Memory B cell (primary cell): ENCODE data around the gene PPP1R3F.

Source experiments
- ATAC-seq: fragments of 150-1000 bp; cut with Tn5 transposase; 2 replicates; pipeline ENCODE4 v1.10.0; 2021; ENCODE audit warnings: low read depth, mild to moderate bottlenecking, moderate library complexity
- DNase-seq, 2 donors: peaks; one replicate each; pipeline ENCODE4 v3.0.0; 2022; ENCODE audit warnings: low spot score in 2 of 2
- H3K27ac Mint-ChIP-seq: one replicate; pipeline ENCODE4 v1.8.0; 2022; ENCODE audit warnings: mild to moderate bottlenecking, moderate library complexity, mixed read lengths
- H3K27me3 Mint-ChIP-seq: one replicate; pipeline ENCODE4 v1.8.0; 2022; ENCODE audit warnings: mixed read lengths
- H3K36me3 Mint-ChIP-seq: one replicate; pipeline ENCODE4 v1.8.0; 2022; ENCODE audit warnings: mild to moderate bottlenecking, mixed read lengths
- H3K4me1 Mint-ChIP-seq: one replicate; pipeline ENCODE4 v1.8.0; 2022; ENCODE audit warnings: mixed read lengths
- H3K4me3 Mint-ChIP-seq: one replicate; pipeline ENCODE4 v1.8.0; 2022; ENCODE audit warnings: mild to moderate bottlenecking, moderate library complexity, mixed read lengths
- H3K9me3 Mint-ChIP-seq: one replicate; pipeline ENCODE4 v1.8.0; 2022; ENCODE audit warnings: mixed read lengths

PPP1R3F gene

DNA sequence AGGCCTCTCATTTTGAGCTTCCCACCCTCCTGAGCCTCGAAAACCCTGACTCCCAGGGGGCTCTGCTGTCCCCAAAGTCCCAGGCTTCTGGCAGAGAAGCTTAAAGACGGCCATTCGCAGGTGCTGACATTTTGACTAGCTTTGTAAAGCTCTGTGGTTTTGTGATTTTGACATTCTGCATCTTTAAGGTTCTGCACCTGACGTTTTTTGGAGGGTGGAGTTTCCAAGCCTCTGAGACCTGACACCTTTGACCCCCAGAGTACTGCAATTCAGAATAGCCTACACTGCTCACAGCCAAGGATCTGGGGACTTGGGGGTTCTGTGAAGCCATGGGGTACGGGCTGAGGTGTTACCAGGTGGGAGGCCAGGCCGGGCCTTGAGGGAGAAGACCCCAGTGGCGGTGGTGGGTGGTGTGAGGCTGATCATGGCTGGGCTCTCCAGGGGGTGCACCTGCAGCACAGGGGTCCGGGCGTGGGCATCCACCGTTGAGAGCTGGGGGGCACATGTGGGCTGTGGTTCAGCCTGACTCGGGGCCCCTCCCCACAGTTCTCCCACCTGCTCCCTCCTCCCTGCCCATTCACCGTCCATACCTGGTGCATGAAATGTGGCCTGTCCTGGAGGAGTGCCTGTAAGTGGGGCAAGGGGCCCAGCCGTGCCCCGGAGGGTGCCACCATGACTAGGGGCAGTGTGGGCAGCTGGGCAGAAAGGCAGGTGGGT lies 12.4 kb upstream of the PPP1R3F start:
- no peaks in the 10 kb centered on the region for H3K36me3 Mint-ChIP-seq
- ATAC-seq (no peak), DNase-seq (no peak)
- H3K4me3 Mint-ChIP-seq: no peak overlapping the region
- peaks cover 20% of the 10 kb centered on the region for H3K4me1 Mint-ChIP-seq
- no peaks in the 10 kb centered on the region for H3K9me3 Mint-ChIP-seq
- no peak overlapping the region for H3K27ac Mint-ChIP-seq
- peaks cover 2% of the 10 kb centered on the region for H3K27me3 Mint-ChIP-seq

GRCh38 chrX:49257846-49258748 lies 11.5 kb upstream of the PPP1R3F start:
- H3K36me3 Mint-ChIP-seq: no peaks in the 10 kb centered on the region
- no peaks in the 10 kb centered on the region for H3K9me3 Mint-ChIP-seq
- peaks cover 2% of the 10 kb centered on the region for H3K27me3 Mint-ChIP-seq
- no peak for DNase-seq
- H3K4me3 Mint-ChIP-seq: no peak overlapping the region
- H3K4me1 Mint-ChIP-seq: peaks cover 16% of the 10 kb centered on the region
- no peak overlapping the region for H3K27ac Mint-ChIP-seq
- ATAC-seq: peak; percentile 45

- H3K27ac Mint-ChIP-seq: no peak overlapping the region
Measured at GRCh38 chrX:49258749-49259124, 10.9 kb upstream of the PPP1R3F start.

DNA sequence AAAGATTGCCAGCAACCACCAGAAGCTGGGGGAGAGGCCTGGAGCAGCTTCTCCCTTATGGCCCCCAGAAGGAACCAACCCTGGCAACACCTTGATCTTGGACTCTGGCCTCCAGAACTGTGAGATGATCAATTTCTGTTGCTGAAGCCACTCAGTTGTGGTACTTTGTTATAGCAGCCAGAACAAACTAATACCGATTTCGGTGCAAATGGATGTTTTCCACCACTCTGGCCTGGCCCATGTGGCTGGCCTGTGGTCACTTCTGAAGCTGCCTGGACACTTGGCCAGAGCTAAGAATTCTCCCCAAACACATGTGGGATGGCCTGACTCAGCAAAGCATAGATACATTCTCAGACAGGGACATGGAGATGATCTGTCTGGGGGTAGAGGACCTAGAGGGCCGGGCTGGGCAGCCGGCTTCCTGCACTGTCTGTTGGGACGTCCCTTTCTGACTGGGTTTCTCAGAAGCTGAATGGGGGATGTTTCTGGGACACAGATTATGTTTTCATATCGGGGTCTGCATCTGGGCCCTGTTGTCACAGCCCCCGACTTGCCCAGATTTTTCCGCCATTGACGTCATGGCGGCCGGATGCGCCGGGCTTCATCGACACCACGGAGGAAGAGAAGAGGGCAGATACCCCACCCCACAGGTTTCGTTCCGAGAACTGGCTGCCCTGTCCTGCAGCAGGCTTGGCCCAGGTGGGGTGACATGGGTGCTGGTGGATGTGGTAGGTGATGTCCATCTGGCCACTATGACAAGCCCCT lies 9.2 kb upstream of the PPP1R3F start:
- Mint-ChIP-seq H3K27ac (no peak overlapping the region), H3K9me3 (no peaks in the 10 kb centered on the region), H3K4me1 (peaks cover 14% of the 10 kb centered on the region)

More at GRCh38 chrX:49258749-49259124, 10.9 kb upstream of the PPP1R3F start:
- Mint-ChIP-seq H3K4me1 (peaks cover 14% of the 10 kb centered on the region), H3K9me3 (no peaks in the 10 kb centered on the region), H3K36me3 (no peaks in the 10 kb centered on the region), H3K4me3 (no peak overlapping the region), H3K27me3 (peaks cover 2% of the 10 kb centered on the region)
- DNase-seq (no peak), ATAC-seq (no peak)

DNA sequence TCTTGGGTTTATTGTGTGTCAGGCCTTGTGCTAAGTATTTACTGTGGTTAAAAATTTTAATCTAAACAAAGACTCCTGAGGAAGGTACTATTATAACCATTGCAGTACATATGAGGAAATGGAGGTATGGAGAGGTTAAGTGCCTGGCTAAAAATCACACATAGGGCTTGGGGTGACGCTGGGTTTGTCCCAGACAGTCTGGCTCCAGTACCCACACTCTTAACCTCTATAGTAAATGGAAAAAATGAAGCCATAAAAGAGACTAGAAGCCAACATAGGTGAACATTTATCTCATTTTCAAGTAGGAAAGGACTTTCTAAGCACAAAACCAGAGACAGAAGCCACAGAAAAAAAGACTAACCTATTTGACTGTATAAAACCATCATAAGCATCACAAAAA lies 7.0 kb upstream of the PPP1R3F start:
- peaks cover 9% of the 10 kb centered on the region for H3K4me1 Mint-ChIP-seq
- H3K27ac Mint-ChIP-seq: no peak overlapping the region
- ATAC-seq (no peak), DNase-seq (no peak)
- no peak overlapping the region for H3K4me3 Mint-ChIP-seq
- peaks cover 2% of the 10 kb centered on the region for H3K27me3 Mint-ChIP-seq
- no peaks in the 10 kb centered on the region for H3K36me3 Mint-ChIP-seq
- no peaks in the 10 kb centered on the region for H3K9me3 Mint-ChIP-seq

More for the DNA sequence above, 9.2 kb upstream of the PPP1R3F start:
- DNase-seq: no peak
- no peaks in the 10 kb centered on the region for H3K36me3 Mint-ChIP-seq
- H3K27me3 Mint-ChIP-seq: peaks cover 2% of the 10 kb centered on the region
- no peak overlapping the region for H3K4me3 Mint-ChIP-seq
- no peak for ATAC-seq

- DNase-seq: no peak
- peaks cover 8% of the 10 kb centered on the region for H3K4me1 Mint-ChIP-seq
- no peak overlapping the region for H3K4me3 Mint-ChIP-seq
- no peaks in the 10 kb centered on the region for H3K9me3 Mint-ChIP-seq
- ATAC-seq: no peak
- peaks cover 2% of the 10 kb centered on the region for H3K27me3 Mint-ChIP-seq
- no peaks in the 10 kb centered on the region for H3K36me3 Mint-ChIP-seq
- H3K27ac Mint-ChIP-seq: no peak overlapping the region
Measured at GRCh38 chrX:49263631-49264030, 6.0 kb upstream of the PPP1R3F start.

DNA sequence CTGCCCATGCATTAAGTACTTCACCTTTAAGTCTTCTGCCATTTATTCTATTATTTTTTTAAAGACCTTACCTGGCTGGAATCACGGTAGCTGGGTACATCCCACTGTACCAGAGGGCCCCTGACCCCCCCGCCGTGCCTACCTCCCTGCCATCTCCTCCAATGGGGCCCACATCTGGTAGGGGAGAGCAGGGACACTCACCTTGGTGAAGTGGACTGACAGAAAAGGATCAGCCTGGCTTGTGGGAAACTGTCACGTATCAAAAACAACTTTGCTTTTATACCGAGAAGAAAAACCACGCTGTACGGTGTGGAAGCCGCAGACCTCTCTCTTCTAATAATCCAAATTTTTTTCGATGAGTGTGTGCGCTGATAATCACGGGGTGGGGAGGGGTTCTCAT lies 5.1 kb upstream of the PPP1R3F start, which contains the start of gene FOXP3:
Gene FOXP3 (minus strand): TSS at position 251 of the 400 bp plus-strand sequence. CDS start 6,205 bp downstream, outside the sequence.
- H3K4me1 Mint-ChIP-seq: peaks cover 7% of the 10 kb centered on the region
- no peak for ATAC-seq
- H3K9me3 Mint-ChIP-seq: no peaks in the 10 kb centered on the region
- no peak within 1 kb of the TSS for H3K27ac Mint-ChIP-seq
- DNase-seq: no peak
- peaks cover 2% of the 10 kb centered on the region for H3K27me3 Mint-ChIP-seq
- no peak within 1 kb of the TSS for H3K4me3 Mint-ChIP-seq
- H3K36me3 Mint-ChIP-seq: no peaks in the 10 kb centered on the region

- ATAC-seq: no peak
- Mint-ChIP-seq H3K27ac (no peak overlapping the region), H3K27me3 (peaks cover 2% of the 10 kb centered on the region), H3K4me1 (peaks cover 12% of the 10 kb centered on the region), H3K9me3 (no peaks in the 10 kb centered on the region), H3K4me3 (no peak overlapping the region), H3K36me3 (peaks cover 4% of the 10 kb centered on the region)
- DNase-seq: no peak
Measured at GRCh38 chrX:49266523-49267445, 2.8 kb upstream of the PPP1R3F start.

DNA sequence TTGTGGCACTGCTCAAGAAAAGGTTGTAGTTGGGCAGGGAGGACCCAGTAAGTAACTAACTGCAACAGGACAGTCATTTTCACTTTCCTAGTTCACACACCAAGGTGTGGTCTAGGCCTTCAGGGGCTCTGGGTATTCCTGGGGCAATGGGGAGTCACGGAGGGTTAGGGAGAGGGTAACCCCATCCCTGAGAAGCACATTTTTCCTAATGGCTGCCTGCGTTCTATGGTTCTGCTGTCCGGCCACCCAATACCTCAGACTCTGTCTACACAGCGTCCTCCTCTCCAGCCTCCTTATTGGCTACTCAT lies 937 bp upstream of the PPP1R3F start:
- ATAC-seq (no peak), DNase-seq (no peak)
- peak overlapping the region; percentile 95 for H3K4me3 Mint-ChIP-seq
- peak overlapping the region; percentile 99 for H3K27ac Mint-ChIP-seq
- H3K4me1 Mint-ChIP-seq: peaks cover 22% of the 10 kb centered on the region
- no peaks in the 10 kb centered on the region for H3K9me3 Mint-ChIP-seq
- H3K27me3 Mint-ChIP-seq: no peaks in the 10 kb centered on the region
- H3K36me3 Mint-ChIP-seq: peaks cover 6% of the 10 kb centered on the region

DNA sequence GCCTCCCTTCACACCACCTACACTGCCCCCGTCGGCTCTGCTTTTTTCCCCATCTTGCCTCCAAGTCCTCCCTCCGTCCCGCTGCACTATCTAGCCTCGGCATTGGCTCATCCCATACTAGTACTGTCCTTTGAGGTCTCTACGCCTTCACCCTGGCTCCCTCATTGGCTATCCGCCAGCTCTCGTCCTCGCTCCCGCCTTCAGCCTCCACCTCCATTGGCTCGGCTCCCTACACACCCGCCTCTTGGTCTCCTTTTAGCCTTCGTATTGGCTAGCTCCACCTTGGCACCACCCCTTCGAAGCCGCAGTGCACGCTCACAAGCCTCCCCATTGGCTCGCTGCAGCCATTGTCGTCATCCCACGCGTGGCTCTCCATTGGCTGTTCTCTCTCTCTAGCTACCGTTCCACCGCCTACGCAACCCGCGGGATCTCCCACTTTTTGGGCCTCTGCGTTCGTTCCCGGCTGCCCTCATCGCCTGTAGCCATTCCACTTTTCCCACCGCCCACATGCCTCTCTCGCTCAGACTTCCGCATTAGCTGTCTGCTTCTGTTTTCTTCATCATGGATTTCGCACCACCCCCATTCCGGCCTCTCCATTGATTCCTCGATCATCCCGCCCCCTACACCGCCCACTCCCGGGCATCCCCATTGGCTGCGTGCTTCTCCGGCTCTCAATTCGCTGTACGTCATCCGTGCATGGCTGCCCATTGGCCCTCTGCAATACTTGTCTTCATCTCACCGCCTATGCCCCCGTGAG lies 405 bp upstream of the PPP1R3F start:
- H3K4me3 Mint-ChIP-seq: peak overlapping the region; percentile 95
- peaks cover 6% of the 10 kb centered on the region for H3K36me3 Mint-ChIP-seq
- no peaks in the 10 kb centered on the region for H3K27me3 Mint-ChIP-seq
- DNase-seq (peak; percentile 70 to 88), ATAC-seq (peak; percentile 80)
- H3K27ac Mint-ChIP-seq: peak overlapping the region; percentile 99
- H3K4me1 Mint-ChIP-seq: peaks cover 22% of the 10 kb centered on the region
- no peaks in the 10 kb centered on the region for H3K9me3 Mint-ChIP-seq

DNA sequence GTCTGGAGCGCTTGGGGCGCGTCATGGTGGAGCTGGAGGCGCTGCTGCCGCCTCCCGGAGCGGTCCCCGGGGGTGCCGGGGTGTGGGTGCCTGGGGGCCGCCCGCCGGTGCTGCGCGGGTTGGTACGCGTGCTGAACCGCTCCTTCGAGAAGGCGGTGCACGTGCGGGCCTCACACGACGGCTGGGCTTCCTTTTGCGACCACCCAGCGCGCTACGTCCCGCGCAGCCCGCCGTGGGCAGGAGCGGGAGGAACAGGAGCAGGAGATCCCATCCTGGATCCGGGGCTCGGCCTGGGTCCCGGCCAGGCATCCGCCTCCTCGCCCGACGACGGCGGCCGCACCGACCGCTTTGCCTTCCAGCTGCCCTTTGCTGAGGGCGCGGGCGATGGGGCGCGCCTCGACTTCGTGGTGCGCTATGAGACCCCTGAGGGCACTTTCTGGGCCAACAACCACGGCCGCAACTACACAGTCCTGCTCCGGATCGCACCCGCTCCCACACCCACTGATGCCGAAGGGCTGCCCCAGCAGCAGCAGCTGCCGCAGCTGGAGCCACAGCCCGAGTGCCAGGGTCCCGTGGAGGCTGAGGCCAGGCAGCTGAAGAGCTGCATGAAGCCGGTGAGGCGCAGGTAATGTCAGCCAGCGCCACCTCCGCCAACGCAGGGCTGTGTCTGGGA lies 792 bp downstream of the PPP1R3F start:
- ATAC-seq (no peak), DNase-seq (no peak)
- H3K4me3 Mint-ChIP-seq: peak overlapping the region; percentile 77
- peaks cover 32% of the 10 kb centered on the region for H3K4me1 Mint-ChIP-seq
- H3K9me3 Mint-ChIP-seq: no peaks in the 10 kb centered on the region
- H3K27me3 Mint-ChIP-seq: no peaks in the 10 kb centered on the region
- peaks cover 6% of the 10 kb centered on the region for H3K36me3 Mint-ChIP-seq
- H3K27ac Mint-ChIP-seq: peak overlapping the region; percentile 99

GRCh38 chrX:49271341-49271740 lies 1.7 kb downstream of the PPP1R3F start:
- Mint-ChIP-seq H3K27me3 (no peaks in the 10 kb centered on the region), H3K4me1 (peaks cover 33% of the 10 kb centered on the region), H3K27ac (peak overlapping the region; percentile 81), H3K4me3 (peak overlapping the region; percentile 77), H3K9me3 (no peaks in the 10 kb centered on the region), H3K36me3 (peaks cover 6% of the 10 kb centered on the region)
- DNase-seq (no peak), ATAC-seq (no peak)
